Measurements from ENCODE around the gene SLC38A3. TPM values are rescaled to one million over a fixed set of nuclear protein-coding genes. Genes with fewer than 3 reads are reported as not detected.
A peak's percentile ranks its signal among the peaks of the same experiment; 100 is the strongest.

The SLC38A3 gene
- total and polyA plus RNA-seq, 2 experiments from 2014 or later, result 24.7 to 56.6 TPM

DNA sequence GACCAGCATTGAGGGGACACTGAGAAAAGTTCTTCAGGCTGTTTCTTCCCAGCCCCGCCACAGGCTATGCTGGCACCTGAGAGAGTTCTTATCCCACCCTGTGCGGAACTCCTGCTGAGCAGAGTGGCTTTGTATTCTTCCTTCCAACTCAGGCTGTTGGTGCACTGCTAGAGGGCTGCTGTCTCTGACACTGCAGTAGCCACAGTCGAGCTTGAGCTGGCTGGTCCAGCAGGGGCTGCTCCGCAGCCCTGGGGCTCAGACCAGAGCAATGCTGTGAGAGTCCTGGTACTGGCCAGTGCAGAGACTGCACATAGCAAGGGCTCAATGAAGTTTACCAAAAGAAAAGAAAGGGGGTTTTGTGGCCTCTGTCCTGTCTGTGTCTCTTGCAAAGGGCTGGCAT, 34.6 kb downstream of the SLC38A3 start:
- peaks cover 57% of the 10 kb centered on the region for H4K20me1 ChIP-seq (ENCODE audit: insufficient read depth, poor library complexity, severe bottlenecking)
- H3K9me3 ChIP-seq (ENCODE audit: low read depth), result no peaks in the 10 kb centered on the region
- no peak for DNase-seq (ENCODE audit: low spot score)
- H3K79me2 ChIP-seq, result peaks cover 85% of the 10 kb centered on the region
- H3K36me3 ChIP-seq (replicated peaks; ENCODE audit: insufficient read depth, low read depth), result no peaks in the 10 kb centered on the region
- H3K9me2 ChIP-seq (replicated peaks; ENCODE audit: insufficient read depth), result no peaks in the 10 kb centered on the region
- no peaks in the 10 kb centered on the region for H3K27me3 ChIP-seq
- WGBS (ENCODE audit: low lambda C conversion rate, missing lambda C conversion rate), result 71% methylated on average over 4 of the region's 4 CpGs
- H3K4me1 ChIP-seq (ENCODE audit: insufficient read depth), result peaks cover 19% of the 10 kb centered on the region
- H3K27ac ChIP-seq, result no peak overlapping the region
- no peak overlapping the region for H2AFZ ChIP-seq
- H3K4me2 ChIP-seq, result peak overlapping the region; percentile 100
- no peak overlapping the region for H3K4me3 ChIP-seq
- TF ChIP-seq EZH2 (IDR thresholded peaks at IDR 0.05; ENCODE audit: borderline replicate concordance) (no peak), EZH2phosphoT487 (IDR thresholded peaks at IDR 0.05; ENCODE audit: low read depth, severe bottlenecking, unreplicated experiment) (no peak)
- TF ChIP-seq, protein P1, sequence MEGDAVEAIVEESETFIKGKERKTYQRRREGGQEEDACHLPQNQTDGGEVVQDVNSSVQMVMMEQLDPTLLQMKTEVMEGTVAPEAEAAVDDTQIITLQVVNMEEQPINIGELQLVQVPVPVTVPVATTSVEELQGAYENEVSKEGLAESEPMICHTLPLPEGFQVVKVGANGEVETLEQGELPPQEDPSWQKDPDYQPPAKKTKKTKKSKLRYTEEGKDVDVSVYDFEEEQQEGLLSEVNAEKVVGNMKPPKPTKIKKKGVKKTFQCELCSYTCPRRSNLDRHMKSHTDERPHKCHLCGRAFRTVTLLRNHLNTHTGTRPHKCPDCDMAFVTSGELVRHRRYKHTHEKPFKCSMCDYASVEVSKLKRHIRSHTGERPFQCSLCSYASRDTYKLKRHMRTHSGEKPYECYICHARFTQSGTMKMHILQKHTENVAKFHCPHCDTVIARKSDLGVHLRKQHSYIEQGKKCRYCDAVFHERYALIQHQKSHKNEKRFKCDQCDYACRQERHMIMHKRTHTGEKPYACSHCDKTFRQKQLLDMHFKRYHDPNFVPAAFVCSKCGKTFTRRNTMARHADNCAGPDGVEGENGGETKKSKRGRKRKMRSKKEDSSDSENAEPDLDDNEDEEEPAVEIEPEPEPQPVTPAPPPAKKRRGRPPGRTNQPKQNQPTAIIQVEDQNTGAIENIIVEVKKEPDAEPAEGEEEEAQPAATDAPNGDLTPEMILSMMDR (IDR thresholded peaks at IDR 0.05; ENCODE audit: poor library complexity), result no peak

- Histone ChIP-seq H3K36me3 (replicated peaks; ENCODE audit: insufficient read depth, low read depth) (no peaks in the 10 kb centered on the region), H3K4me1 (ENCODE audit: insufficient read depth) (peaks cover 29% of the 10 kb centered on the region), H3K4me2 (peak overlapping the region; percentile 29), H3K27ac (no peak overlapping the region), H3K27me3 (no peaks in the 10 kb centered on the region), H3K4me3 (no peak overlapping the region), H4K20me1 (ENCODE audit: insufficient read depth, poor library complexity, severe bottlenecking) (peaks cover 57% of the 10 kb centered on the region), H2AFZ (no peak overlapping the region), H3K9me3 (ENCODE audit: low read depth) (no peaks in the 10 kb centered on the region), H3K9me2 (replicated peaks; ENCODE audit: insufficient read depth) (no peaks in the 10 kb centered on the region), H3K79me2 (peaks cover 98% of the 10 kb centered on the region)
- TF ChIP-seq EZH2phosphoT487 (IDR thresholded peaks at IDR 0.05; ENCODE audit: low read depth, severe bottlenecking, unreplicated experiment) (no peak), EZH2 (IDR thresholded peaks at IDR 0.05; ENCODE audit: borderline replicate concordance) (no peak)
- TF ChIP-seq, protein P1 (IDR thresholded peaks at IDR 0.05; ENCODE audit: poor library complexity), result no peak
- 62% methylated on average over 4 of the region's 4 CpGs for WGBS (ENCODE audit: low lambda C conversion rate, missing lambda C conversion rate)
- DNase-seq (ENCODE audit: low spot score), result peak; percentile 44
These were observed 36.1 kb downstream of the SLC38A3 start for GRCh38 chr3:50241163-50241562.

- TF ChIP-seq, protein P1 (IDR thresholded peaks at IDR 0.05; ENCODE audit: poor library complexity), result no peak
- TF ChIP-seq EZH2phosphoT487 (IDR thresholded peaks at IDR 0.05; ENCODE audit: low read depth, severe bottlenecking, unreplicated experiment) (no peak), EZH2 (IDR thresholded peaks at IDR 0.05; ENCODE audit: borderline replicate concordance) (no peak)
- H3K79me2 ChIP-seq, result peaks cover 97% of the 10 kb centered on the region
- peaks cover 54% of the 10 kb centered on the region for H4K20me1 ChIP-seq (ENCODE audit: insufficient read depth, poor library complexity, severe bottlenecking)
- no peaks in the 10 kb centered on the region for H3K9me2 ChIP-seq (replicated peaks; ENCODE audit: insufficient read depth)
- no peaks in the 10 kb centered on the region for H3K27me3 ChIP-seq
- peaks cover 35% of the 10 kb centered on the region for H3K4me1 ChIP-seq (ENCODE audit: insufficient read depth)
- no peak overlapping the region for H3K27ac ChIP-seq
- no peak for DNase-seq (ENCODE audit: low spot score)
- no peak overlapping the region for H2AFZ ChIP-seq
- no peaks in the 10 kb centered on the region for H3K9me3 ChIP-seq (ENCODE audit: low read depth)
- peak overlapping the region; percentile 29 for H3K4me2 ChIP-seq
- H3K36me3 ChIP-seq (replicated peaks; ENCODE audit: insufficient read depth, low read depth), result no peaks in the 10 kb centered on the region
- no peak overlapping the region for H3K4me3 ChIP-seq
- WGBS (ENCODE audit: low lambda C conversion rate, missing lambda C conversion rate), result 72% methylated on average over 7 of the region's 7 CpGs
These were observed 36.8 kb downstream of the SLC38A3 start for GRCh38 chr3:50241713-50242380.

All from hepatocyte (in vitro differentiated cells).